ENCODE results near the gene TMEM108. TPM values are rescaled to one million over a fixed set of nuclear protein-coding genes. Genes with fewer than 3 reads are reported as not detected.
A peak's percentile ranks its signal among the peaks of the same experiment; 100 is the strongest.

The TMEM108 gene
- polyA plus RNA-seq, 12 donors, result 13.0 to 32.2 (median 18.3) TPM; not detected in 1

DNA sequence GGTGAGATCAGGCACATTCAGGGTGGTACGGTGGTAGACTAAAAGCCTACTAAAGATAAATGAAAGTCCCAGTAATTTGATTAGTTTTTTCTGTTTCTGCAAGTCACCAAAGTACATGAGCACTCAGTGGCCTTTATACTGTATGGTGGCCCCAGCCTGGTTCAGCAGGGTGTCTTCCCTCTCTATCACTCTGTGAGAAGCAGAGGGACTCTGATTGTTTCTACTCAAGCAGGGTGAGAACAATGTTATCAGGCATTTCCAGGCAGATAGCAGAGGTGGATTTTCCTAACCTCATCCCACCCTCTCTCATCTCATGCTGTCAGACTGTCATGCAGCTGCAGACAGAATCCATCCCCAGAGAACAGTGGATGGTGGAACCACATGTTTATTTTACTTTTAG, 290.2 kb downstream of the TMEM108 start:
- DNase-seq, result no peak

DNA sequence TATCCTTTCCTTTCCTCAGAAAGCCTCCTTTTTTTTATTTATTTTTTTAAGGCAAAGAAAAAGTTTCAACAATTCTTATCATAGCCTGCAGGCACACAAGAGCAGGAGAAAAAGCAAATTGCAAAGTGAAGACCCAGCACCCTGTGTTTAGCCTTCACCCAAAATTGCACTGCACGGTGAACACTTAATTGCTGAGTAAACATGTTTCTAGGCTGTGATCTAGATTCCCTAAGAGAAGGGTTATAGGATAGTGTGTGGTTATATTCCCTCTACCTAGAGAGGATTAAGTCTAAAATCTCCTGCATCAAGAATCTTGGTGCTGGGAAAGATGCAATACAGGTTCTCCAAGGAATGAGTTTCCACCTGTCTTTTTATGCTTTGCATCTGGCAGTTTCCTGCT, 291.4 kb downstream of the TMEM108 start:
- no peak for DNase-seq

DNA sequence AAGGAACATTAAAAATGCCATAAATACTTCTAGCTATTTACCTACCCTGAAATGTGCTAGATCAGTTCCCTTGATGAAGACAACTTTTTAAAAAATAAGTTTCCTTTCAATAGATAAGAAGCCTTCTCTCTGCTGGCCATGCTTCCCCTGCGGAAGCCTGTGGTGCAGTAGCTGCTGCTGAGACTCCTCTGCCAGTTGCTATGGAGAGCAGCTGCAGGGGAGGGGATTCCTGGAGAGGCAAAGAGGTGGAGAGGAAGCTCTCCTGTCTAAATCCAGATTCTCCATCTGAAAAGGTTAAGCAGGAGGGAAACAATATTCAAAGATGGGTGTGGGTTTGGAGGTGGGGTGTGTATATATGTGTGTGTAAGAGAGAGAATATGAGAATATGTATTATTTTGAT, 291.9 kb downstream of the TMEM108 start:
- DNase-seq, result peak; percentile 47

DNA sequence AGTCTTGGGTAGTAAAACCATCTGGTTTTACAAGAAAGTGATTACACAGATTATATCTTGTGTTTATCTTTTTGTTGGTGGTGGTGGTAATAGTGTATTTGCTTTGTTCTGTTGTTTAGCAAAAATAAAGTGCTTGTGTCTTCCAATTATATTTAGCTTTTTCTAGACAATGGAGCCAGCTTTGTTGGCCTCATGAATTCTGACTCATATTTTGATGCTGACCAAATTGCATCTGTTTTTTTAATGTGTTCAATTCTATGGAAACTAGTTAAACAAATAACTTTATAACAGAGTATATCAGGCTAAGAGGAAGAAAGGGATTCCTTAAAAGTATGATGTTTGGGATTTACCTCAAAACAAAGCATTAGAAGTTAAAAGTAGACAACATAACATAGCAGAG, 292.3 kb downstream of the TMEM108 start:
- DNase-seq, result peak; percentile 34

DNA sequence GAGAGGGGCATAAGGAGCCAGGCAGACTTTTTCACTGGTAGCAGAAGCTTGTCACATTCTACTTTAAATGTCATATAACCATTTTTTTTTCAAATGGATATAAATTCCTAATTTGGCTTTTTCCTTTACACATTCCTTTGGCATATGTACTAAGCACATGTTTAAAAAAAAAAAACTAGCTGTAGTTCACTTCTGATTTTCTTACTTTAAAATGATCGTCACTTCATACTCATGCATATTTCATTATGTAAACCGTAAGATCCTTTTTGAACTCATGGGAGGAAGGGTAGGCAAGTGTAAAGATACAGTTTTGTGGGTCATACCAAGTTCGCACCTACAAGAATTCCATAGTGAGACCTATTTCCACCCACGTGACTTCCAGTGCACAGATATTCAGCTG, 316.5 kb downstream of the TMEM108 start:
- DNase-seq, result no peak

DNA sequence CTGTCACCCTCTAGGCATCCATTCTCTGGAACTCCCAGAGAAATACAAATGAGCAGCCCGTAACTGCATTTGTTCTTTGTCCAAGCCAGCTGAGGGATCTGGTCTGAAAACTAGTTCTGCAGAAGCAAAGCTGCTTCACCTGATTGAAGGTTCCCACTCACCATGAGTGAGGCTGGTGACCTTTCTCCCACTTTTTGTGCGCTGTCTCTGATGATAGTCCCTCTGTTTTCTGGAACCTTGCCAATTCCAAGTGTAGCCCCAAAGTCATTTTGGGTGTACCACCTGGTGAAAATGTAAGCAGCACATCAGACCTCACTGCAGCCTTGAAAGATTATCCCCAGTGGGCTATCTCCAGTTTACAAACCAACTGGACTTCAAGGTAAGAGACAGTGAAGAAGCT, 322.3 kb downstream of the TMEM108 start:
- DNase-seq, result no peak

DNA sequence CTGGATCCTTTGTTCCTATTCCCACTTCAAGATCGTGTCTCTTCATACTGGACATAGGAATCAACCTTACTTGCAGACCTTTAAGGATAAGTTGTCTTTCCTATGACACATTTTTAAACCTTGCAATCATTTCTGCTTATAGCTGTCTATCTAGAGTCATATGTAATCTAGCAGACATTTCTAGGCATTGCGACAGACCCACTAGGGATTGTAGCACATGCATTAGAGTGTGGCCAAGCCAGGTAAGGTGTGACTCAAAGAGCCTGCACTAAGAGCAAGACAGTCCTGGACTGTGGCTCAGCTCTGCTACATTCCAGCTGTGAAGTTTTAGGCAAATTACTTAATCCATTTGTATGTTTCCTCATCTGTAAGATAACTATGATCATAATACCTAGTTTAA, 322.8 kb downstream of the TMEM108 start:
- DNase-seq, result no peak

DNA sequence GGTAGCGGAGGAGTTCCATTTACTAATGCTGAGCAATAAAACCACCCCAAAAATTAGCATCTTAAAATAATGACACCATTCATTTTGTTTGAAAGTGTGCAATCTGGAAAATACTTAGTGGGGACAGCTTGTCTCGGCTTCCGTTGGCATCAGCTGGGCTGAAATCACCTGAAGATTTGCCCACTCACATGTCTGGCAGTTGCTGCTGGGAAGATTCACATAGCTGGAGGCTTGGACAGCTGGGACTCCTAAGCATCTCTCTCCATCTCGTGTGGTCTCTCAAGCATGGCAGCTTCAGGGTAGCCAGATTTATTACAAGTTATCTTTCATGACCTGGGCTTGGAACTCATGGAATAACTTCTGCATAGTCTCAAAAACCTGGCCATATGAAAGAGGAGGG, 323.2 kb downstream of the TMEM108 start:
- DNase-seq, result no peak

DNA sequence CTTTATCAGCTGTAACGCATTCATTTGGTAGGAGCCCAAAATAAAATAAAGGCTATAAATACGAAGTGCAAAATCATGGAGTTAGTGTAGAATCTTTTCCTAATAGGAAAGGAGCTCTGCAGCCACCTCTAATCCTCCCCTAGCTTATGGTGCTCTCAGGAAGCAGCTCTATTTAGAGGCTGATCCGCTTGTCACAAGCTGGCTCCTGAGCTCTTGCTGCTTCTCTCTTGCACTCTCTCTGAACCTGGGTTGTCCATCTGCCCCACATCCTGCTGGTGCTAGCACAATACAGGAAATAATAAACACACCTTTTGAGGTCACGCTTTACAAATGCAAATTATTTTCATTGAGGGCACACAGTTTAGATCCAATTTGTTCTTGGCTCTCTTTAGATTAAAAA, 324.3 kb downstream of the TMEM108 start:
- DNase-seq, result no peak

DNA sequence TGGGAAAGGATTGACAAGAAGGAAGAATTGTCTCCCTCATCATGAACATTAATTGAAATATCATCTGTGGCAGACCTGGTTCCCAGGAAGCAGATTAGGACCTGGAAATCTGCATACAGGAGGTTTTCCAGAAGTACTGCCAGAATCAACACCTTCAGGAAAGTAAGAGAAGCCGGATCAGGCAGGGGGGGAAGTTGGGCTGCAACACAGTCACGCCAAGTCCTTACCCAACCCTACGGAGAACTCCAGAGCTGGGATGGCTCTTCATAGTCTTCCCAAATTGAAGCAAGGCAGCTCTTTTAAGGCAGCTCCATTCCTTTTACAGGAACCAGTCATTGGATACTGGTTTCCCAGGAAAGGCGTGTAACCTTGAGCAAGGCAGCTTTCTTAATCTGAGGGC, 326.5 kb downstream of the TMEM108 start:
- no peak for DNase-seq

DNA sequence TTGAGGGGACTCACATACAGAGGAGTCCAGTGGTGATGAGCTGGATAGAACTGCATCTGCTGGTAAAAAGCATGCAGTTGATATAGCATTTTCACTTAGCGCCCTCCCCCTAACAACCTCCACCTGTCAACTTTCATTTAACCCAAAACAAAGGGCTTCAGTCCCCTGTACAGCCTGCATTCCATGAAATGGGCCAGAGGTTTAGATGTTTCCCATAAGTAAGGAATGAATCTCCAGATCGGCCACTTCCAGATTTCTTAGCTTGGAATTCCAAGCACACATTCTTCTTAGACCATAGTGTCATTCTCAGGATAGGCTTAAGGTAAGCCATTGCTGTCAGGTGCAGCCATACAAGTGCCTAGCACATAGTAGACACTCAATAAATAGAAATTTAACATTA, 328.7 kb downstream of the TMEM108 start:
- DNase-seq, result no peak

DNA sequence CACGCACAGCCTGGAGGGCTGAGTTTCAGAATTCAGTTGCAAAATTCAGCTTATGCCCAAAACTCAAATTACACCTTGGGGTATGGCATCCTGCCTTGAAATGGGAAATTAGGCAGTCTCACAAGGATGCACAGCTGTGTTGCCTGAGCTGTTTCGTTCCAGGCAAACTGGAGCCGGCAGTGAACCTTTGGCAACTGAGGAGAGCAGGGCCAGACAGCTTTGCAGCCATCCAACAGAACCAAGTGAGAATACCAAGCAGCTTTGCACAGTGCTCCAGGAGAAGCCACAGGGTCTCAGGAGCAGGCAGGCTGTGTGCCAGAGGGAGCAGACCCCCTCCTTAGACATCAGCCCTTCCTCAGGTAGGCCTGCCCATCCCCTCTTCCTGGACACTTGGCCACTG, 329.2 kb downstream of the TMEM108 start:
- no peak for DNase-seq

DNA sequence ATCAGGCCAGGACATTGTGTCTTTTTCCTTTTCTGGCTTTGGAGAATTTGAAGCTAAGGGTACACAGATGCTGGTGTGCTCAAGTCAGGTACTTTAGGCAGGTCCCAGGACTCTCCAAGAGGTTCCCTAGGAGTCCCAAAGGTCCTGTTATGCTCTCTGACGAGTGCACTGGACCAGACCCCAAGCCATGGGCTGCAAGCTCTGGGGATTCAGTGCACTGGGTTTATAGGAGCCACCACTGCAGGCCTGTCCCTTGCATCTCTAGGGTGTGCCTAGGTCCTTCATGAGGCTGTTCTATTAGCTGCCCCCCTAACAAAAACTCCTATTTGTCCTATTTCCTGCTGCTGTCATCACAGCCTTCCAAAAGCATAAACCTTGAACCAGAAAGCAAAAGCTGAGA, 329.8 kb downstream of the TMEM108 start:
- DNase-seq, result no peak

DNA sequence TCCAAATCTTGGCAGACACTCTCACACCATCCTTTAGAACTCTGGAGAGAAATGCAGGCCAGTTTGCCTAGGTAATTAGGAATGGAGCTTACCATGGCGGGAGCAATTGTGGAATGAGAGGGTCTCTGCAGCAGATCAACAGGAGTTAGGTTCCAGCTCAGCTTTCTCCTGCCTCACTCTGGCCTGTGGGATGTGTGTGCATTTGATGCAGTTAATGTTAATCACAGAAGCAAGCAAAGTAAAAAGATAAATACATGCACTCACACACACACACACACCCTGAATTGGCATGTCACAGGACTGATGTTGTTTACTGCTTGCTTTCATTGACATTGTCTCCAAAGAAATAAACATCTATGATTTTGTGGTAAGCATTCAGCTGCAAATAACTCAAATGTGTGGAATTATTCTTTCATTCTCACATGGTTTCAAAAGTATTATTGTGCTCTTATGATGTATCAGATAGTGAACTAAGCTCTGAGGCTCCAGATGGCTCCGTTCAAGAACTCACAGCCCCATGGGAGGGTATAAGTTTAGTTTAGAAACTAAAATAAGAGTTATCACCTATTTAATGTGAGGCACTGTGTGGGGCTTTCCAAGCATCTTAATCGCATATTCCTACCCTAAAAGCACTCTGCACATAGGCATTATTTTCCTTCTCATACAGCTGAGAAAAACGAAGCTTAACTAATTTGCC, 330.3 kb downstream of the TMEM108 start:
- DNase-seq, result no peak

DNA sequence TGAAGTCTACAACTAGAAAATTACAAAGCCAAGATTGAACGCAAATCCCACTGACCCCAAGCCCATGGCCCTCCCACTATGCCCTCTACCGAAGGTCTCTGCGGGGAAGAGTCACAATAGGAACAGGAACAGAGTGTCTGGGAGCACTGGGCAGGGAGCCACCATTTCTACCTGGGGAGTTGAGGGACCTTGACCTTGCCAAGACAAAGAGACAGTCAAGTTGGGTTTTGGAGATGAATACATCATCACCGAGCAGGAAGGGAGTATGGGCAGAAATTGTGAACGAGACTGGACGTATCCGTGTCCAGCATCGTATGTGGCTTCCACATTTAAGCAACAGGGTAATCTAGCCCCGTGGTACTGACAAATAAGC, 330.9 kb downstream of the TMEM108 start:
- no peak for DNase-seq

DNA sequence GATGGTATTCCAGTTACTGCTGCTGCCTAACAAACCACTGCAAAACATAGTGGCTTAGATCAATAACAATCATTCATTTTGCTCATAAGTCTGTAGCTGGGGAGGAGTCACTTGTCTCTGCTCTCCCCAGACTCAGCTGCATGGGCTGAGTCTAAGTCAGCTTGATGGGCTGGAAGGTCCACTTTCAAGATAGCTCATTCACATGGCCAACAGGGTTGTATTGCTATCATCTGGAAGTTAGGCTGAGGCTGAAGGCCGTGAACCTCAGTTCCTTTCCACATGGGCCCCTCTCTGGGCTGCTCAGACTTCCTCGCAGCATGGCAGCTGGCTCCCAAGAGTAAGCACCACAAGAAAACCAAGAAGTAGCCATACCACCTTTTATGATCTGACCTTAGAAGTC, 333.0 kb downstream of the TMEM108 start:
- DNase-seq, result no peak

DNA sequence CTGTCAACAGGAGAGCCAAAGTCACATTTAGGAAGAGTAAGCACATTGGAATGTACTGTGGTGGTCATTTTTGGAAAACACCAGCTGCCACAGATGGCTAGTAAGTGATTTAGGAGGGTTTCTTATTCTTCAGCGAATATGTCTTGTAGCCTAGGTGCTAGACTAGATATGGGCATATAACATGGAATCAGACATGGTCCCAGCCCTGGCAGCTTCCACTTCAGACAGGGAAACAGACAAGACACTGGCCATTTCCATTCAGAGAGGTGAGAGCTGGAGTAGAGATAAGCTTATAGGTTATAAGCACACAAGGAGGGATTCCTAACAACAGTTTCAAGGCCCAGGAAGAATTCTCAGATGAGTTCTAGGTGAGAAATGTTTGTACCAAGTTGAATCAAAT, 333.5 kb downstream of the TMEM108 start:
- no peak for DNase-seq

DNA sequence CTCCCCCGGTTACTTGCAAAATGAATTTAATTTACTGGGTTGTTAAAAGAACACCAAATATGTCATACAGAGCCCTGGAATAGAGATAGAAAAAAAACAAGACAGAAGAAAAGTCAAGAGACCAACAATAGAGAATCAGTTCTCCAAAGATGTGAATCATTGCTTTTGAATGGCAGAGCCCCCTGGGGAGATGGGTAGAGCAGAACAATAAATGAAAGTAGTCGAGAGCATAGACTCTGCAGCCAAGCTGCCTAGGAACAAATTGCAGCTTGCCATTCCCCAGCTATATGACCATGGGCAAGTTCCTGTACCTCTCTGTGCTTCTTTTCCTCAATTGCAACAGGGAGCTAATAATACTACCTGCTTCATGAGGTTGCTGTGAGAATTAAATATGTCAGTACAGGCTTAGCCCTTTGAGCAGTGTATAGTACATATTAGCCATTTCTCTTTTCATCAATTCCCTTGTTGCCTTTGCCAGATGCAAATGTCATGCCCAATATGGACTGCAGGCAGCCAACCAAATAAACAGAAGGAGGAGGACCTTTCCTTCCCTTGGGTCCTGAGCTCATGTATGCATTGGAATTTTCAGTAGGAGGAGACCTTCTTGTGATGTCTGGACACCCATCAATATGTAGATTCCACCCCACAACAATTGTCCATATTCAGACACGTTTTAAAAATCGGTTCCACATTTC, 336.7 kb downstream of the TMEM108 start:
- DNase-seq, result no peak

DNA sequence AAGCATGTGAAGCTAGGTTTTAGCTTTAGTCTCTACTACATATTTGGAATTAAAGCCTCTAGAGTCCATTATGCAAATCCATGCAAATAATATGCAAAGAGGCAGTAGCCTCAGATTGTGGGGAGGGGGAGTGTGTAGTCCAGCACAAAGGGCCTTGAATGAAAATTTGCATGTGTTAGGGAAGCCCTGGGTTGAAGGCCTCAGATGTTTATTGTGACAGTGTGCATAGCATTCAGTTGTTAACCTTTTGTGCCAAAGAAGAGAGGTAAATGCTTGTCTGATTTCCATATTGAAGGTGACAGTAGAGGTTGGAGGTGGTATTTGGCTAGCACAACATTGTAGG, 337.2 kb downstream of the TMEM108 start:
- DNase-seq, result no peak

DNA sequence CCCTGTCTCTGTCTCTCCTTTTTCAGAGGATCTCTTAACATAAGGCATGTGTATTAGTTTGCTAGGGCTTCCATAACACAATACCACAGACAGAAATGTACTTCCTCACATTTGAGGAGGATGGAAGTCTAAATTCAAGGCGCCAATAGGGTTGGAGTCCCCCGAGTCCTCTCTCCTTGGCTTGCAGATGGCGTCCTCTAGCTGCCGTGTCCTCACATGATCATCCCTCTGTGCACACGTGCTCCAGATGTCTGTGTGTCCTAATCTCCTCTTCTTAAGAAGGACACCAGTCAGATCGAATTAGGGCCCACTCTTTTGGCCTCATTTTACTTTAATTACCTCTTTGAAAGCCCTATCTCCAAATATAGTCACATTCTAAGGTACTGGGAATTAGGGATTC, 338.6 kb downstream of the TMEM108 start:
- DNase-seq, result no peak

DNA sequence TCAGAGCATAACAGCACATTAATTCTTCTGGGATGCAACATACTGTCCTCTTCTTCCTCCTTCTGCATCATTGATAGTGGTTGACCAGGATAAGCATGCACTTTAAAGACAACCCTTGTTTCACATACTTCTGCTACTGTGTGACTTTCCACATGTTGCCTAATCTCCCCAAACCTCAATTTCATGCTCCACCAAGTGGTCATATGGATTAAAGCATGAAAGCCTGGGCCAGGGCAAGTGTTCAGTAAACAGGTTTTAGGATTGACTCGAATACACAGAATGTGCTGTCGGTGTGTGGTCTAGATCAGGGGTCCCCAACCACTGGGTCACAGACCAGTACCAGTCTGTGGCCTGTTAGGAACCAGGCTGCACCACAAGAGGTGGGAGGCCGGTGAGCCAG, 339.2 kb downstream of the TMEM108 start:
- DNase-seq, result peak; percentile 45

DNA sequence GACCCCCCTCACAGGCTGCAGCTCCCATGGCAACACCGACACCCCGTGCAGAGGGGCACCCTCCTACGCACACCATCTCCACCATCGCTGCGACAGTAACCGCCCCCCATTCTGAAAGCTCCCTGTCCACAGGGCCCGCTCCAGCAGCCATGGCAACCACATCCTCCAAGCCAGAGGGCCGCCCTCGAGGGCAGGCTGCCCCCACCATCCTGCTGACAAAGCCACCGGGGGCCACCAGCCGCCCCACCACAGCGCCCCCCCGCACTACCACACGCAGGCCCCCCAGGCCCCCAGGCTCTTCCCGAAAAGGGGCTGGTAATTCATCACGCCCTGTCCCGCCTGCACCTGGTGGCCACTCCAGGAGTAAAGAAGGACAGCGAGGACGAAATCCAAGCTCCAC, 341.7 kb downstream of the TMEM108 start:
- DNase-seq, result no peak

DNA sequence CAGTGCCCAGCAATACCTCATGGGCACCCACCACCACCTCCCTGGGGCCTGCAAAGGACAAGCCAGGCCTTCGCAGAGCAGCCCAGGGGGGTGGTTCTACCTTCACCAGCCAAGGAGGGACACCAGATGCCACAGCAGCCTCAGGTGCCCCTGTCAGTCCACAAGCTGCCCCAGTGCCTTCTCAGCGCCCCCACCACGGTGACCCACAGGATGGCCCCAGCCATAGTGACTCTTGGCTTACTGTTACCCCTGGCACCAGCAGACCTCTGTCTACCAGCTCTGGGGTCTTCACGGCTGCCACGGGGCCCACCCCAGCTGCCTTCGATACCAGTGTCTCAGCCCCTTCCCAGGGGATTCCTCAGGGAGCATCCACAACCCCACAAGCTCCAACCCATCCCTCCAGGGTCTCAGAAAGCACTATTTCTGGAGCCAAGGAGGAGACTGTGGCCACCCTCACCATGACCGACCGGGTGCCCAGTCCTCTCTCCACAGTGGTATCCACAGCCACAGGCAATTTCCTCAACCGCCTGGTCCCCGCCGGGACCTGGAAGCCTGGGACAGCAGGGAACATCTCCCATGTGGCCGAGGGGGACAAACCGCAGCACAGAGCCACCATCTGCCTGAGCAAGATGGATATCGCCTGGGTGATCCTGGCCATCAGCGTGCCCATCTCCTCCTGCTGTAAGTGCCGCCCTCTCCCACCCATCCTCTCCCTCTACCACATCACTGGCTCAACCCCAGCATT, 342.5 kb downstream of the TMEM108 start:
- DNase-seq, result no peak

Data from muscle of arm (tissue), 12 donors.